GM12891 (cell line): ENCODE results near the gene PLCB2.

Experiments
- PAX5 ChIP-seq: IDR thresholded peaks from 2 replicates; pipeline ENCODE4 v1.6.1; 2011; ENCODE audit warnings: low read length, moderate library complexity, mild to moderate bottlenecking; ENCODE audit not compliant: insufficient read depth, severe bottlenecking
- POLR2A ChIP-seq: IDR thresholded peaks from 2 replicates; pipeline ENCODE4 v1.6.1; 2011; ENCODE audit warnings: low read depth, low read length, control low read depth
- POLR2AphosphoS5 ChIP-seq: IDR thresholded peaks from 2 replicates; pipeline ENCODE4 v1.6.1; 2011; ENCODE audit warnings: low read depth, low read length, control low read depth
- POU2F2 ChIP-seq: IDR thresholded peaks from 2 replicates; pipeline ENCODE4 v1.6.1; 2011; ENCODE audit warnings: low read depth, mild to moderate bottlenecking, control low read depth, low read length, moderate library complexity
- TAF1 ChIP-seq: IDR thresholded peaks from 2 replicates; pipeline ENCODE4 v1.6.1; 2011; ENCODE audit warnings: low read depth, low read length, control low read depth

DNA sequence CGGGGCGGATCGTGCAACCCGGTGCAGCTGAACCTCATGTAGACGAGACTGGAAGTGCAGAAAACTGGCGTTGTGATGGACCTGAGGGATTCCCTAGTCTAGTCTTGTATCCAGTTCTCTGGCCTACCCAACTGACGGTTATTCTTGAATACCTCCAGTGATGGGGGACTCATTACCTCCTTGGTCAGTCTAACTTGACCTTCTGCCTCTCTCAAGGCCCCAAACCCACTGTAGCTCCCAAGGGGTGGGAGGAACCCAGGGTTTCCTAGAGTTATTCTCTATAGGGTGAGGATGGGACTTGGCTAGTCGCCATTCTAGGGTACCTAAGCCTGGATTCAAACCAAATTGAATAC lies 57.5 kb downstream of the PLCB2 start:
- TF ChIP-seq POLR2A (no peak), PAX5 (no peak), TAF1 (no peak), POLR2AphosphoS5 (no peak), POU2F2 (no peak)
